Loucy (cell line): ENCODE measurements around the gene MTA1.

Source experiments
- H2AFZ ChIP-seq: fragments of 200-600 bp; sonication (generic); 2 replicates; pipeline ENCODE4 v1.6.0; 2016; ENCODE audit warnings: antibody characterized with exemption, mild to moderate bottlenecking, low read length, moderate library complexity
- H3F3A ChIP-seq: fragments of 200-600 bp; 2 replicates; pipeline ENCODE4 v1.6.0; 2016; ENCODE audit warnings: antibody characterized with exemption, low read depth, mild to moderate bottlenecking
- H3K27me3 ChIP-seq: fragments of 200-600 bp; sonication (generic); 2 replicates; pipeline ENCODE4 v1.6.1; 2014; ENCODE audit warnings: low read length, mild to moderate bottlenecking; ENCODE audit not compliant: insufficient read depth, poor library complexity, severe bottlenecking
- H3K36me3 ChIP-seq: fragments of 200-600 bp; sonication (generic); 2 replicates; pipeline ENCODE4 v1.6.1; 2016; ENCODE audit warnings: low read length; ENCODE audit not compliant: insufficient read depth
- H3K4me1 ChIP-seq: fragments of 200-600 bp; sonication (generic); 2 replicates; pipeline ENCODE4 v1.5.1; 2014; ENCODE audit warnings: low read length, mild to moderate bottlenecking; ENCODE audit not compliant: insufficient read depth, poor library complexity, severe bottlenecking
- H3K4me2 ChIP-seq: fragments of 200-600 bp; sonication (generic); 2 replicates; pipeline ENCODE4 v1.6.0; 2014; ENCODE audit warnings: antibody characterized with exemption, low read length, low read depth, mild to moderate bottlenecking; ENCODE audit not compliant: poor library complexity, severe bottlenecking
- H3K4me3 ChIP-seq: fragments of 200-600 bp; sonication (generic); 2 replicates; pipeline ENCODE4 v1.5.1; 2014; ENCODE audit warnings: low read length, mild to moderate bottlenecking, mixed read lengths; ENCODE audit not compliant: poor library complexity, severe bottlenecking
- H3K79me2 ChIP-seq: fragments of 200-600 bp; sonication (generic); 2 replicates; pipeline ENCODE4 v1.6.1; 2014; ENCODE audit warnings: low read length; ENCODE audit not compliant: insufficient read depth
- H3K9ac ChIP-seq: fragments of 200-600 bp; sonication (generic); 2 replicates; pipeline ENCODE4 v1.6.0; 2014; ENCODE audit warnings: mild to moderate bottlenecking, low read depth, low read length, moderate library complexity; ENCODE audit not compliant: poor library complexity, severe bottlenecking
- H3K9me2 ChIP-seq: fragments of 200-600 bp; sonication (generic); replicated peaks from 2 replicates; pipeline ENCODE4 v1.6.1; 2016; ENCODE audit warnings: low read depth, low read length, mixed read lengths
- H3K9me3 ChIP-seq: fragments of 200-600 bp; sonication (generic); 2 replicates; pipeline ENCODE4 v1.6.1; 2014; ENCODE audit warnings: mild to moderate bottlenecking, antibody characterized with exemption, low read length, low read depth; ENCODE audit not compliant: insufficient read depth
- H4K20me1 ChIP-seq: fragments of 200-600 bp; sonication (generic); 2 replicates; pipeline ENCODE4 v1.6.0; 2014; ENCODE audit warnings: antibody characterized with exemption, low read length, mild to moderate bottlenecking; ENCODE audit not compliant: insufficient read depth, poor library complexity, severe bottlenecking
- EZH2phosphoT487 ChIP-seq: fragments of 200-600 bp; IDR thresholded peaks from 2 replicates; pipeline ENCODE4 v1.6.1; 2018; ENCODE audit warnings: antibody characterized with exemption, mild to moderate bottlenecking, moderate library complexity, borderline replicate concordance
- TF ChIP-seq, protein P1 (sequence below): fragments of 200-600 bp; sonication (generic); conservative IDR thresholded peaks from 2 replicates; pipeline ENCODE4 v1.5.1; 2014; ENCODE audit warnings: mild to moderate bottlenecking, antibody characterized with exemption, low read length

The MTA1 gene

DNA sequence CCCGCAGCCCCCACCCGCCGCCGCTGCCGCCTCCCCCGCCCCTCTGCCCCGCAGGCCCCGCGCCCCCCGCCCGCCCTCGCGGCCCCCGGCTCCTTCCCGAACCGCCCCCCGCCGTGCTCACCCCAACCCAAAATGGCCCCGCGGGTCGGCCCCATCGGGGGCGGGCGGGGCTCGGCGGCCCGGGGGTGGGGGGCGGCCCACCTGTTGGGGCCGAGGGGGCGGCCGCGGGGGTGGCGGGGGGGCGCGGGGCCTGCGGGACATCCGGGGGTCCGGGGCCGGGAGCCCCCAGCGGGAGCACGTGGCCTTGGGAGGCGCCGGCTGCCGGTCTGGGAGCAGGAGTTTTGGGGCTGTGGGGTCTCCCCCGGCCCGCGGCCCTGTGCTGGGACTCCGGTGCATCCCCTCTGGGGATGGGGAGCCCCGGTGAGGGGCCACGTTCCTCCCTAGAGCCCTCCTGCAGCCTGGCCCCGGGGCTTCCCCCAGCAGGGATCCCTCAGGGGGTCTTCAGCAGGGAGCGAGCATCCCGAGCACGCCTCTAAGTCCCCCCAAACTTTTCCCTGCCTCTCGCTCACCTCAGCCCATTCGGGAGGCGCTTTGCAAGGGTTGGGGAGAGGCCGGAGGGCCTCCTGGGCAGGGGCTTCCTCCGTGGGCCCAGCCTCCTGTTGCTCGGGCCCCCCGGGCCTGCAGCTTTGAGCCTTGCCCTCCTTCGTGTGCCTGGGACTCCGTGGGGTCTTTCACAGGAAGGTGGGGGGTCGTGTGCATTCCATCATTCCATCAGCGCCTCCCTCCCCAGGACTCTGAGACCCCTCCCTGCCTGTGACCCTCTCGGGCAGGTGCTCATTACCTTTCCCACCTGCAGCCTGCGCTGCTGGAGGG is 710 bp downstream of the MTA1 start:
- peaks cover 35% of the 10 kb centered on the region for H3K4me1 ChIP-seq
- TF ChIP-seq, protein P1, sequence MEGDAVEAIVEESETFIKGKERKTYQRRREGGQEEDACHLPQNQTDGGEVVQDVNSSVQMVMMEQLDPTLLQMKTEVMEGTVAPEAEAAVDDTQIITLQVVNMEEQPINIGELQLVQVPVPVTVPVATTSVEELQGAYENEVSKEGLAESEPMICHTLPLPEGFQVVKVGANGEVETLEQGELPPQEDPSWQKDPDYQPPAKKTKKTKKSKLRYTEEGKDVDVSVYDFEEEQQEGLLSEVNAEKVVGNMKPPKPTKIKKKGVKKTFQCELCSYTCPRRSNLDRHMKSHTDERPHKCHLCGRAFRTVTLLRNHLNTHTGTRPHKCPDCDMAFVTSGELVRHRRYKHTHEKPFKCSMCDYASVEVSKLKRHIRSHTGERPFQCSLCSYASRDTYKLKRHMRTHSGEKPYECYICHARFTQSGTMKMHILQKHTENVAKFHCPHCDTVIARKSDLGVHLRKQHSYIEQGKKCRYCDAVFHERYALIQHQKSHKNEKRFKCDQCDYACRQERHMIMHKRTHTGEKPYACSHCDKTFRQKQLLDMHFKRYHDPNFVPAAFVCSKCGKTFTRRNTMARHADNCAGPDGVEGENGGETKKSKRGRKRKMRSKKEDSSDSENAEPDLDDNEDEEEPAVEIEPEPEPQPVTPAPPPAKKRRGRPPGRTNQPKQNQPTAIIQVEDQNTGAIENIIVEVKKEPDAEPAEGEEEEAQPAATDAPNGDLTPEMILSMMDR = no peak
- TF ChIP-seq EZH2phosphoT487 = no peak
- H3K4me3 ChIP-seq = peak overlapping the region; percentile 91

DNA sequence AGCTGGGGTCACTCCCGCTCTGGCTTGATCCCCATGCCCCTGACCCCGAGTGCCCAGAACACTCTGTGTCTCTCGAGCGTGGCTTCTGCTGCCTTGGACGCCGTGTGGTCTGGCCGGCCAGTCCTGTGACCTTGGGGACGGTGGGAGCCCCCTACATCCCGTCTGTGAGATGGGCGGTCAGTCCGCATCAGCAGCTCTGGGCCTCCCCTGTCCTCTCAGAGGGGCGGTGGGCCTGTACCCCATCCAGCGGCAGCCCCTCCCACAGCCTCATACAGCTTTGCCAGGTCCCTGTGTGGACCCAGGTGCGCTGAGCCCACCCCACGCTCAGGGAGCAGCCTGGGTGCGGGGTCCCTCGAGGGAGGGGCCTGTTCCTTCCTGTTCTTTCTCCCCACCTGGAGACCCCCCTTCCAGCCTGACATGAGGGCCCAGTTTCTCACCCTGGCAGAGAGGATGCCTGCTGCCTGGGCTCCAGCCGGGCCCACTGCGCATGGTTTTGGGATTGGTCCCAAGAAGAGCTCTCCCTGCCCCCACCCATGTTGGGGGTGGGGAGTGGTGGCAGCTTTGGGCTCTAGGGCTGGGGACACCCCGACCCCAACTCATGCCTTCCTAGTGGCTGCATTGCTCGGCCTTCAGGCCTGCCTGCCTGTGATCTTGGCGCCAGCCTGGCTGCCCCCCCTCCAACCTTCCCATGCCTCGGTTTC is 1.5 kb downstream of the MTA1 start:
- no peaks in the 10 kb centered on the region for H3K9me2 ChIP-seq
- H3K79me2 ChIP-seq = peaks cover 73% of the 10 kb centered on the region
- no peaks in the 10 kb centered on the region for H3K9me3 ChIP-seq
- H3K27me3 ChIP-seq = no peaks in the 10 kb centered on the region
- peak overlapping the region; percentile 100 for H3K4me2 ChIP-seq
- peak overlapping the region; percentile 91 for H3K4me3 ChIP-seq
- H3K36me3 ChIP-seq = no peaks in the 10 kb centered on the region
- peak overlapping the region; percentile 93 for H3K9ac ChIP-seq
- no peak overlapping the region for H2AFZ ChIP-seq
- H3F3A ChIP-seq = no peaks in the 10 kb centered on the region
- H3K4me1 ChIP-seq = peaks cover 33% of the 10 kb centered on the region
- TF ChIP-seq EZH2phosphoT487 = no peak
- TF ChIP-seq, protein P1 = no peak
- H4K20me1 ChIP-seq = peaks cover 52% of the 10 kb centered on the region

More for the DNA sequence above, 710 bp downstream of the MTA1 start:
- peak overlapping the region; percentile 93 for H3K9ac ChIP-seq
- H3K36me3 ChIP-seq = no peaks in the 10 kb centered on the region
- no peaks in the 10 kb centered on the region for H3K9me2 ChIP-seq
- H2AFZ ChIP-seq = no peak overlapping the region
- H3K9me3 ChIP-seq = no peaks in the 10 kb centered on the region
- peaks cover 65% of the 10 kb centered on the region for H3K79me2 ChIP-seq
- H3K4me2 ChIP-seq = peak overlapping the region; percentile 100
- H4K20me1 ChIP-seq = peaks cover 45% of the 10 kb centered on the region
- H3K27me3 ChIP-seq = no peaks in the 10 kb centered on the region
- no peaks in the 10 kb centered on the region for H3F3A ChIP-seq

DNA sequence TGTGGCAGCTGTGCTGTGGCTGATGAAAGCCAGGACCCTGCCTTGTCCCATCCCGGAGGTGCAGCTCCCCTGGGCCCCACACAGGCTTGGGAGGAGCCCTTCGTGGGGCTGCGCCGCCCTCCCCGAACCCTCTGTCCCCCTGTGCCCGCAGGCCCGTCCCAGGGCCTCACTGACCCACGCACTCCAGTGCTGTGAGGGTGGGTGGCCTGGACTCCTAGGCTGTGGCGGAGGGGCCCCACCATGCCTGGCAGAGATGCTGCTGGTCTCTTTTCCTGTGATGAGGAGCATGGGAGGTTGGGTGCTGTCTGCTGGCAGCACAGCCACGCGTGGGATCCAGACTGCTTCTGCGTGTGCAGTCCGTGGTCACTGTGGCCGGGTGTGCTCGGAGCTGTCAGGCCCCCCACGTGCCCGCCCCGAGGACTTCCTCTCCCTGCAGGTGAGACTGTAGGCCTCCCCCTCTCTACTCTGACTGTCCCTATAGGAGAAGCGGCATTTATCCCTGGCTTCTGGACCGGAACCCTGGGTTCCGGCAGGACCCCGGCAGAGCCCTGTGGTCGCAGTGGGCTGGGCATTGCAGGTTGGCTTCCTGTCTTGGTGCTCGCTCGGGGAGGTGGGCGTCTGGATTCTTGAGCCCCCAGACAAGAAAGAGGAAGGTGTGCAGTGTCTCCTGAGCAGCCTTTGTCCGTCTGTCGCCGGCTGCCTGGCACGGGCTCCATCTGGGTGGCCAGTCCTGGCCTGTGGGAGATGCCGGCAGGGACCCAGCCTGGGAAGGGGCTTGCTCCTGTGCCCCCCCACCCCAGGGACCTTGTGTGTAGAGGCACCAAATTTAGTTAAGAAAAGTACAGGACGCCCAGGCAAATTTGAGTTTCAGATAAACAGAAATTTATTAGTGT is 2.3 kb downstream of the MTA1 start:
- Histone ChIP-seq H3K9me3 (no peaks in the 10 kb centered on the region), H2AFZ (no peak overlapping the region), H4K20me1 (peaks cover 59% of the 10 kb centered on the region), H3K9me2 (no peaks in the 10 kb centered on the region), H3K79me2 (peaks cover 82% of the 10 kb centered on the region), H3K36me3 (peaks cover 3% of the 10 kb centered on the region; the same call in 1 of the 2 replicates), H3K4me3 (peak overlapping the region; percentile 91), H3K4me1 (peaks cover 33% of the 10 kb centered on the region), H3K27me3 (no peaks in the 10 kb centered on the region), H3K4me2 (peak overlapping the region; percentile 100), H3F3A (no peaks in the 10 kb centered on the region), H3K9ac (peak overlapping the region; percentile 93)
- TF ChIP-seq EZH2phosphoT487 = no peak
- TF ChIP-seq, protein P1 = no peak
